HG03378 (cell line): ENCODE results near the gene LYST.
"Not testable (repeated sequence)": the region's sequence is repeated elsewhere in the genome, so short reads cannot be mapped to it uniquely, and the experiment has no call there.

ENCODE experiments used
- ATAC-seq: cut with Tn5 transposase; IDR thresholded peaks from one replicate; pipeline ENCODE4 v1.9.1; 2021; ENCODE audit warnings: mild to moderate bottlenecking, moderate library complexity; ENCODE audit not compliant: unreplicated experiment

LYST gene, protein sequence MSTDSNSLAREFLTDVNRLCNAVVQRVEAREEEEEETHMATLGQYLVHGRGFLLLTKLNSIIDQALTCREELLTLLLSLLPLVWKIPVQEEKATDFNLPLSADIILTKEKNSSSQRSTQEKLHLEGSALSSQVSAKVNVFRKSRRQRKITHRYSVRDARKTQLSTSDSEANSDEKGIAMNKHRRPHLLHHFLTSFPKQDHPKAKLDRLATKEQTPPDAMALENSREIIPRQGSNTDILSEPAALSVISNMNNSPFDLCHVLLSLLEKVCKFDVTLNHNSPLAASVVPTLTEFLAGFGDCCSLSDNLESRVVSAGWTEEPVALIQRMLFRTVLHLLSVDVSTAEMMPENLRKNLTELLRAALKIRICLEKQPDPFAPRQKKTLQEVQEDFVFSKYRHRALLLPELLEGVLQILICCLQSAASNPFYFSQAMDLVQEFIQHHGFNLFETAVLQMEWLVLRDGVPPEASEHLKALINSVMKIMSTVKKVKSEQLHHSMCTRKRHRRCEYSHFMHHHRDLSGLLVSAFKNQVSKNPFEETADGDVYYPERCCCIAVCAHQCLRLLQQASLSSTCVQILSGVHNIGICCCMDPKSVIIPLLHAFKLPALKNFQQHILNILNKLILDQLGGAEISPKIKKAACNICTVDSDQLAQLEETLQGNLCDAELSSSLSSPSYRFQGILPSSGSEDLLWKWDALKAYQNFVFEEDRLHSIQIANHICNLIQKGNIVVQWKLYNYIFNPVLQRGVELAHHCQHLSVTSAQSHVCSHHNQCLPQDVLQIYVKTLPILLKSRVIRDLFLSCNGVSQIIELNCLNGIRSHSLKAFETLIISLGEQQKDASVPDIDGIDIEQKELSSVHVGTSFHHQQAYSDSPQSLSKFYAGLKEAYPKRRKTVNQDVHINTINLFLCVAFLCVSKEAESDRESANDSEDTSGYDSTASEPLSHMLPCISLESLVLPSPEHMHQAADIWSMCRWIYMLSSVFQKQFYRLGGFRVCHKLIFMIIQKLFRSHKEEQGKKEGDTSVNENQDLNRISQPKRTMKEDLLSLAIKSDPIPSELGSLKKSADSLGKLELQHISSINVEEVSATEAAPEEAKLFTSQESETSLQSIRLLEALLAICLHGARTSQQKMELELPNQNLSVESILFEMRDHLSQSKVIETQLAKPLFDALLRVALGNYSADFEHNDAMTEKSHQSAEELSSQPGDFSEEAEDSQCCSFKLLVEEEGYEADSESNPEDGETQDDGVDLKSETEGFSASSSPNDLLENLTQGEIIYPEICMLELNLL (N-terminal part only)

DNA sequence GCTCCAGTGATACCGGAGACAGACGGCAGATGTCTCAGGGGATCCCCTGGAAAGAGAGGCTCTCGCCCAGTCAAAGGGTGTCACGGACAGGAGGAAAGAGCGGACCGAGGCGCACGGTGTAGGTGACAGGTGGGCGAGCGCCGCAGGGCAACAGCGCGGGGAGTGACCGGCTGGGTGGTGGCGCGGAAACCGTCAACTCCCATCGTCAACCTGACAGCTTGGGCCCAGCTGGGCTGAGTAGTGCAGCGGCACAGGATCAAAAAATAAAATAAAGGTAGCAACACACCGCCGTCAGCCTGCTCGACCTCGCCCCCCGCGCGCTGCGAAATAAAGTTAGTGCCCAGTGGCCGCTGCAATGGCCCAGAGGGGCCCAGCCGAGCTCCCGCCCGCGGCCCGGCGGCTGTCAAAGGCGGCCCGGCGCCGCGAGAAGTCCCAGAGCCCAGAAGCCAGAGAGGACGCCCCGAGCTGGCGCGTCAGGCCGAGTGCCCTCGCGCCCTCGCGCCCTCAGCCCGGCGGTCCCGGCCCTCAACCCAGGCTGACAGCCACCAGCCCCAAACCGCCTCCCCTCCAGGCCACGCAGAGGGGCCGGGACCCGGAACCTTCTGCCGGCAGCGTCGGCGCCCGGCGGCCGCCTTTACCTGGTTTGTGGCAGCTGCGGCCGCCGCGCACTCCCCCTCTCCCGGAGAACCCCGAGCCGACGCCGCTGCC is at the start of gene LYST:
LYST (minus strand) TSS at position 702 of the 708 bp plus-strand sequence. CDS start 36,489 bp downstream, outside the sequence.
- ATAC-seq: peak; percentile 61

DNA sequence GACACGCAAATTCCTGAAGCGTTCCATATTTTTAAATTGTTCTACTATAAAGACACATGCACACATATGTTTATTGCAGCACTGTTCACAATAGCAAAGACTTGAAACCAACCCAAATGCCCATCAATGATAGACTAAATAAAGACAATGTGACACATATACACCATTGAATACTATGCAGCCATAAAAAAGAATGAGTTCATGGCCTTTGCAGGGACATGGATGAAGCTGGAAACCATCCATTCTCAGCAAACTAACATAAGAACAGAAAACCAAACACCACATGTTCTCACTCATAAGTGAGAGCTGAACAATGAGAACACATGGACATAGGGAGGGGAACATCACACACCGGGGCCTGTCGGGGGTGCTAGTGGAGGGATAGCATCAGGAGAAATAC is 48.8 kb upstream of the LYST start:
- ATAC-seq: not testable (repeated sequence)

DNA sequence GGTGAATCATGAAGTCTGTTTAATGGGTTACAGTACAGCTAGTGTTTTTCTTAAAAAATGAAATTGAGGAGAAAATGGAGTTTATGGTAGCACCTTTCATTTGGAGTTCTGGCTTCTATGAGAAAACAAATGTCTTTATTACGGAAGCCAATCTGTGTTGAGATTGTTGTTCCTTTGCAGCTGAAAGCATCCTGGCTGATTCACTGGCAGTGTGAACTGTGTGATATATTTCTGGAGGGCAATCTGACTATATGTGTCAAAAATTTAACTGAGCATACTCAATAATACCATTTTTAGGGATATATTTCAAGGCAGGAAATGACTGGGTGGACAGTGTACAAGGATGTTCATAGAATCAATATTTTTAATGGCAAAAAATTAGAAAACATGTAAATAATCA is 46.6 kb upstream of the LYST start:
- ATAC-seq: no peak

DNA sequence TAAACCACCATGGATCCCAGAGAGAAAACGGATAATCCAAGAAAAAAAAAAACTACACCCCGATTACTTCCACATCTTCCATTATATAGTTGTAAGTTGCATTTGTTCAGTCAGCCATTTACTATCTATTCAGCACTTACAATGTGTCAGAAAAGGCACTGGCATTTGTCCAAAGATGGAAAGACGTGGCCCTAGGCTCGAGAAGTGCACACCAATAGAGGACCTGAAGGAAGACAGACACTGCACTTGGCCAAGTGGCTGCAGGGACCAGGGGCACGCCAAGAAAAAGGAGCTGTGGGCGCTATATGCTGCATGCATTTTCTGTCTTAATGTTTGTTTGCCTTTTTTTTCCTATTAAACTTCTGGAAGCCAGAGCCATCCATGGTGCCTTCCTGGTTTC is 45.2 kb upstream of the LYST start:
- no peak for ATAC-seq

DNA sequence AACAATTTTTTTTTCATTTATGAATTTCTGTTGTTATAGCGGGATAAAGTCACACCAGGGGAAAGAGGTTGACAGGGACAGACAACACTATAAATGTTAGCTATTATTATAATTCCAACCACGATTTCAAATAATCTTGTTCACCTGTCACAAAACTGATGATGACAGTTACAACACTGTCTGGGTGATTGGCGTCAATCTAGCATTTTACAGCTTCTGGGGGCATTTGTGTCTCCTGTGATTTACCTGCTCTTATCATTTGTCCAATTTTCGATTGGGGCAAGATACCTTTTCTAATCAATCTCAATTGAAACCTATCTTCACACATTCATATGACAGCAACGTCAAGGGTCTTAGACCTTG is 44.6 kb upstream of the LYST start:
- no peak for ATAC-seq

DNA sequence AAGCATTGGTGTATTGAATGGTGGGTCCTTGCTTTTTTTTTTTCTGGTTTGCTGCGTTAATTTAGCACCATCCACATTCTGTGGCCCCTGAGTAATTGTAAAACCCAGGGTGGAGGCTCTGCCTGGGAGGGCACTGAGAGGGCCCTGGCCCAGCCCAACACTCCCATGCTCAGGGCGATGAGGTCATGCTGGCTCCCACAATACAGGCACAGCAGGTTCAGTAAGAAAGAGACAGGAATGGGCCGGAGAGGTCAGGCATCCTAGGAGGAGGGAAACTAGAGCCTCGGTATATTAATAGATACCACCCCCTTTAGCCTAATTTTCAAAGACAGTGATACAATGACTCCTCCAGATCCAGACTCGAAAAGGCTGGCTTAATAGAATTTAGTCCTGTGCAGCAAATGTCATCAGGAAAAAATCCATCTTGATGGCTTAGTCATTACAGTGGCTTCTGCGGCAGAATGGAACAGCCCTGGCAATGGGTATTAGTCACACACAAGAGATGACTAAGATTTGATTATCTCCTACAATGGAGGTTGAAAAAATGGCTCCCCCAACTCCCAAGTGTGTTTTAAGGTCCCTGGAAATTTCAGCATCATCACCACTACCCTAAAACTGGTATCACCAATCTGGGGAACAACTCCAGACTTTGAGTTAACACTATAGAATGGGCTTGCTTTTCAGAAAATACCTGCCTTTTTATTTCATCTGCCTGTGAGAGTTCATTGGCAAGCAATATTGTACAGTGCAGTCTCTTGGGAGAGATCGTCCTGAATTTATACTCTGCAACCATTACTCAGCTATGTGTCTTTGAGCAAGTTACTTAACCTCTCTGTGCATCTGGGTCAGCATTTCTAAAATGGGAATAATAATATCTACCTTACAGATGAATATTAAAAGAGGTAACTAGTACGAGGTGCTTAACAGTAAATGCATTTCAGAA is 43.9 kb upstream of the LYST start:
- ATAC-seq: no peak

DNA sequence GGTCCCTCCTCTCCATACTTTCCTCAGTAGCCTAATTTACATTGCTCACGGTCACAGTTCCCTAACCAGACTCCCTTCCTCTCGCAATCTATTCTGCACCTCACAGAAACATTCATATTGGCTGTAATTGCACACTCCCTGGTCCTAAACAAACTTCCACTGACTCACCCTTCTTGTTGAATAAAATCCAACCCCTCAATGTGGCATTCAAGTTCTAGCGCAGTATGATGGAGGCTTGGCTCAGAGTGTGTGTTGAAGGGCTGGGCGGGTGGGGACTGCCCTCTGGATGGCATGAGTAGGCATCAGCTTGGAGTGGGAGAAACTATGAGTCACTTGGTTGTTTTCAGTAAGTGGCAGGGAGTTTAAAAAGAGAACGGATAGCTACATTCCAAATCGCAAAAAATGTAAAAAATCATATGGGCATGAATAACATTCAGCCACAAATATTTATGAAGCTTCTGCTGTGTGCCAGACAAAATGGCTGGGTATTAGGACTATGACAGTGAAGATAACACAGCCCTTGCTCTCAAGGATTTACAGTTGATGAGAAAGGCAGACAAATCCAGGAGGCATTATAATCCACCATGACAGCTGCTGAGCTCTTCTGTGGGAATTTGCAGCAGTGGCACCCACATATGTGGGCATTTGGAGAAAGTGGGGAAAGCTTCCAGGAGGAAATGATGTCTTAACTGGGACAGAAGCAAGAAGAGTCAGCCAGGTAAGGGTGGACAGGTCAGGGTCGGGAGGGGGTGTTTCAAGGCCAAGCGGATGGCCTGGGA is 42.2 kb upstream of the LYST start:
- no peak for ATAC-seq

DNA sequence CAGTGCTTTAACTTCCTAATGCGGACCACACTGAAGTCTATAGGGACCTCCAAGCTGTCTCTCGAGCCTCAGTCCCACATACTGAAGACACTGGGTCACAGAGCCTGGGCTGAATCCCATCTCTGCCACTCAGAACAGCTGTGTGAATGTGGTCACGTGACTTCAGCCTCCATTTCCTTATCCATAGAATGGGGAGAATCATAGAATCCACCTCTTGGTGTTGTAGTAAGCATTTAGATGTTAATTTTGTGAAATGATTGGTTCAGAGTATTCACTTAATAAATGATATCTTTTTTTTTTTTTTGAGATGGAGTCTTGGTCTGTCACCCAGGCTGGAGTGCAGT is 41.2 kb upstream of the LYST start:
- ATAC-seq: no peak

DNA sequence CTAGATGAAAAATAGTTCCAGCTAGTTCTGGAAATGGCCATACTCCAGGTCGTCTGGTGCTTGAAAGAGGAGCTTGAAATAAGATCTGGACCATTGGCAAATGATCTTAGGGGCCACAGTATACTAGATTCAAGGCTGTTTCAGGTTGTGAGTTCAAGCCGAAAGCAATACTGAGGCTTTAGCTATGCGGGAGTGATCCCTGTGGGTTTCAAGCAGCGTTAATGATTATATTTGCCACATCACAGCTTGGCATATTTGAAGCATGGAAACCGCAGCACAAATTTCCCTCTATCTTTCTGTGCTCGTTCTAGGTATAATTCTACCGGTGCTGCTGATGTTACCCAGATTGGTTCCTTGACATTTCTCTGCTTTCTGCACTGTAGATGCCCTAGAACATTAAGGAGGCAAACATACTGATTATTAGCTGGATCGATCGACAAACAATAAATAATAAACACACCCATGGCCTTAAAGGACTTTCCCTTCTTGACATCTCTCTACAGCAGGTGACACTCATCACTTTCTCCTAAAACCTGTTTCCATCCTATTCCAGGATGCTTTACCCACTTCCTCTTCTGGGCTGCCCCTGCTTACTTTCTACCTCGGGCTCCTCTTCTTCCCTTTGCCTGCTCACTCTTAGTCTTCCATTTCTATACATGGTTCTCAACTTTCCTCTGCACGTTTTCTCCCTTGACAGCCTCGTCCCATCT is 40.6 kb upstream of the LYST start:
- ATAC-seq: no peak

DNA sequence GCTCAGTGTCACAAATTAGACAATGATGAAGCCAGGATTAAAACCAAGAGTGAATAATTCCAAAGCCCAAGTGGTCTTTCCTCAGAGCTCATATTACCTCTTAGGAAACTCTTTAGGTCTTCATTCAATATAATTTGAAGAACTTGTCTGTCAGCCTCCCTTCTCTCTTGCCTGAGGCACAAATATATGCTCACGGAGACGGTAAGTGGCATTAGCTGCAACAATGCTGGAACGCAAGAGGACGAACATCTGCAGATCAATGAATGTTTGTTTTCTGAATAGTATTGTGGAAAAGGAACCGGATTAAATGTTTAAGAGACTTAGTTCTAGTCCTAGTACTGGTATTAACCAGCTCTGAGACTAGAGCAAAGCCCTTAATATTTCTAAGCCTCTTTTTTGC is 39.7 kb upstream of the LYST start:
- no peak for ATAC-seq

DNA sequence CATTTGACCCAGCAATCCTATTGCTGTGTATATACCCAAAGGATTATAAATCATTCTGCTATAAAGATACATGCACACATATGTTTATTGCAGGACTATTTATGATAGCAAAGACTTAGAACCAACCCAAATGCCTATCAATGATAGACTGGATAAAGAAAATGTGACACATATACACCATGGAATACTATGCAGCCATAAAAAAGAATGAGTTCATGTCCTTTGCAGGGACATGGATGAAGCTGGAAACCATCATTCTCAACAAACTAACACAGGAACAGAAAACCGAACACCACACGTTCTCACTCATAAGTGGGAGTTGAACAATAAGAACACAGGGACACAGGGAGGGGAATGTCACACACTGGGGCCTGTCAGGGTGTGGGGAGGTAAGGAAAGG is 37.1 kb upstream of the LYST start:
- ATAC-seq: not testable (repeated sequence)

DNA sequence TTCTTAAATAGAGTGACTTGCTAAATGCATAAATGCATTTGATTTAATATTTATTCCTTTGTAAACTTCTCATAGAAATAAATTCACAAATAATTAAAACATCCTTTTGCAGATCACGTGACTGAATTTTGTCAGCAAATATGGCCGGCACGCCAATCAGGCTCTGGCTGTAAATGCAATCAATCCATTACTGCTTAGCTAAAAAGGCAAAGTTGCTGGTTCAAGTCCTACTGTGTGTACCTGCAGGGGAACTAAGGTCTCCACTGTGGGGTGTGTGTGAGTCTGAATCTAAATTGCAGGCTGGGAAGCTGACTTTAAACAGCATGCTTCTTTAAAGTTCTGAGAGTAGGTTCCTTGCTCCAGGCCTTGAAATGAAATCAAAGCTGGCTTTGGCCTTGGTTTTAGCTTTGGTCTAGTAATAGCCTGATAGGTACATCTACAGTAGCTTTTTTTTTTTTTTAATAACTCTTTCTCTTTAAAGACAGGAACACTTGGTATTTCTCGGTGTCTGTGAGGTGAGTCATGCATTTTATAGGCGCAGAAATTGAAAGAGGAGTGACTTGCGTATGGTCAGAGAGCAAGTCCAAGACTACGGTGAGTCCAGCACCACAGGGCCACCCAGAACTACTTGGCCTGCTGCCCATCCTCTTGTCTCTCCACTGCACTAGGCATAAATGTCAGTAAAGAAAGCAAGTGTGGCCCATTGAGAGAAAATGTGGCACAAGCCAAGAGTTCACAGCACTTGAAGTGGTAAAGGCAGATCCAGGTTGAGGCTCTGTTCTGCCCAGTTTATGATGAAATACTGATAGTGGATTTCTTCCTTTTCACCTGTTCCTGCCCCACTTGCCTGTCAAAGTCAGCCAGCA is 36.2 kb upstream of the LYST start:
- ATAC-seq: no peak

DNA sequence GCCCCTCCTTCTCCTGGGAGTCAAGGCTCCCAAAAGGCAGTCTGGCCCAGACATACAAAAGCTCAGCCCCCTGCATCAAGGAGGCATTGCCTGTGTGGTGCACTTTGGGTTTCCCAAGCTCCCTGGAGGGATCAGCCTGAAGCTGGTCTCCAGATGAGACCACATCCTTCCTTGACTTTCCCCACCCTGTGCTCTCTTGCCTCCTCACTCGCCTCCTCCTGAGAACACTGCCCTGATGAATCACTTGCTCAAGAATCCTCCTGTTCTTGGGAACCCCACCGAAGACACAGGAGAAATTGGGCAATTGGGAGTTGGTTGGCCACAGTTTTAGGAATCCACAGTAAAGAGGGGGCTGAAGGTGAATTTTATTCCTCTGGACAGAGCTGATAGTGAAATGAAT is 34.8 kb upstream of the LYST start:
- no peak for ATAC-seq

DNA sequence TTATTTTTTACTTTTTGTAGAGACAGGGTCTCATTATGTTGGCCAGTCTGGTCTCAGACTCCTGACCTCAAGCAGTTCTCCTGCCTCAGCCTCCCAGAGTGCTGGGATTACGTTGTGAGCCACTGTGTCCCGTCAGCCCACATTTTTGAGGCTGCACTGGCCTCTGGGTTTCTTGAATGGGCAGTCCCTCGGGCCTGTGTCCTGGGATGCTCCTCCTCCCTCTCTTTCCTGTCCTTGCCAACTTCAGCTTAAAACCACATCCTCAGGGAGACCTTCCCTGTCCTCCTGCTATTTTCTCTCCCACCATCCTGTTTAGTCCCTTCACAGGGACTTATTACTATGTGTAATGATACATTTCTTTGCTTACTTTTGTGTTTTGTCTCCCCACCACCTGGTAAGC is 31.4 kb upstream of the LYST start:
- ATAC-seq: no peak

DNA sequence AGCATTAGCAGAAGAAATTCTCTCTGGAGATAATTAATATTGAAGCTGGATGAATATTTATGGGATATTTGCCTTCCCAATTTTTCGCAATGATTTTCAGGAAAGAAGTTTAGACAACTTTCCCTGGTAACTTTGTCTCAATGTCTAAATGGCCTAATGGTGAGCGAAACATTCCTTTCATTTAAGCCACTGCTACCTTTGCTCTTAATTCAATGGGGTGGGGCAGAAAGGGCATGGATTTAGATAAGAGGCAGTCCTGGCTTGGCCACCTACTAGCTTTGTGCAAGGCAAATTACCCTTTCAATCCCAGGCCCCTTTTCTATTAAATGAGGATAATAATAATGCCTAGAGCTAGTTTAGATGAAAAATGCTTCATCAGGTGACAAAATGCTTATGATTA is 27.1 kb upstream of the LYST start:
- ATAC-seq: no peak

DNA sequence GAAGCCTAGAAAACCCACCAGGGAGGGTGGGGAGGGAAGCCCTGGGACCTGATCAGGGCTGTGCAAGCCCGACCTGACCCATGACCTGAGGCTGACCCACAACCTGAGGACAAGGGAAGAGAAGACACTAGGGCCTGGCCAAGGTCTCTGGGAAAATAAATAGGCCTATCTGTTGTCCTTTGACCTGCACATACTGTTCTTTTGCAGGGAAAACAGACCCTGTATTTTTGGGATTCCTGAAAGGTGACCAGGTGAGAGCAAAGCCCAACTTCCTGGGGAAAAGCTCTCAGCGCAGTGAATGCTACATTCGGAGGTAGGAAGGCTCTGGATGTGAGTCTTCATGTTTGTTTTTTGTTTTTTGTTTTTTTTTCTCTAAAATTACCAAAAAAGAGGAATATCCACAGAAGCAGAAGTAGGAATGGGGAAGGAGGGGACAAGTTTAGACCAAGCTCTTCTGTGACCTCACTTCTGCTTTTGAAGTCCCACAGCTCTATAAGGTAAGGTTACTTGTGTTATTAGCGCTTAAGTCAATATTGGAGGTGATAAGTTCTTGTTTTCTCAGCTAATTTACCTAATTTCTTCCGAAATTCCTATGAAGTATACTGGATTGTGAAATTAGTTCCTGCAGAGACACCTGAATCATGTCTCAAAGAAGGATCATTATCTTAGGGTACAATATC is 26.2 kb upstream of the LYST start:
- ATAC-seq: no peak

DNA sequence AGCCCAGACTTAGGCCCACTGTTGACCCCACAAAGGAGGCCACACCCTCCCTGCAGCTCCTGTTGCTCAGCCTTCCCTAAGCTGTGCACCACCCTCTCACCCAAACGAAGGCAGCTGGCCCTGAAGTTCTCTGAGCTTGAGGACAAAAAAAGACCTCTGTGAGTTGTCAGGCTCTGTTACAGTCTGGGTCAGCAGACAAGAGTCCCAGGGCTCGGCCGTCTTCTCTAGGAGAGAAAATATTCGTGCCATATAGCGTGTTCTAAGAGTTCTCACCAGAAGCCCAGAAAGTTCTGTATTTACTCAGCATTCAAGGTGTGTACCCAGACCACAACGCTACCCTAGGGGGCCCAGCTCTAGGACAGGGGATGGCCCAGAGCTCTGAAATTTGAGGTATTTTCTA is 25.5 kb upstream of the LYST start:
- peak; percentile 48 for ATAC-seq
